K562 (cell line): Measurements from ENCODE around the gene HOXA9. TPM values are rescaled to one million over a fixed set of nuclear protein-coding genes. Genes with fewer than 3 reads are reported as not detected.

ENCODE experiments used
- ATAC-seq: fragments of 200-7000 bp; cut with Tn5 transposase; 3 replicates; pipeline ENCODE4 v1.9.1; 2020; ENCODE audit warnings: moderate library complexity
- BruUV-seq: library from RNA; stranded (reverse); fragments of 400-500 nt; replicated peaks from 2 replicates; lab custom pipeline; 2021; lab: Mats Ljungman, UMichigan
- CTCF ChIA-PET: fragments of 300-600 bp; formaldehyde crosslinking; extraction: SDS; loops from one replicate; lab custom pipeline; 2021; ENCODE audit warnings: low intra/inter-chr PET ratio; lab: Yijun Ruan, JAX
- POLR2A ChIA-PET: fragments of 300-600, 350-650 bp; sonication (Branson Sonifier 250); formaldehyde crosslinking; extraction: SDS; loops from one replicate; lab custom pipeline; 2021; ENCODE audit warnings: antibody characterized with exemption, inconsistent platforms; lab: Yijun Ruan, JAX
- DNase-seq, 4 experiments: peaks; one replicate each; pipeline versions ENCODE4 v3.0.0 to v3.0.0-alpha.2; 2011 to 2018; ENCODE audit warnings: low spot score in 3 of 4, mixed read lengths in 3 of 4; ENCODE audit errors: extremely low read depth in 1 of 4
- FAIRE-seq: peaks from 2 replicates; lab custom pipeline; 2011; peaks lifted over from hg19 to GRCh38; lab: Jason Lieb, UNC
- H2AFZ ChIP-seq: 2 replicates; pipeline ENCODE4 v1.6.0; 2011; ENCODE audit warnings: low read depth, low read length, control low read depth, inconsistent platforms
- H3K27ac ChIP-seq: fragments of 200-600 bp; 3 replicates; pipeline ENCODE4 v1.8.0; 2011; ENCODE audit warnings: low read depth, mild to moderate bottlenecking, control low read depth, inconsistent platforms, low read length, moderate library complexity, mixed read lengths; ENCODE audit errors: extremely low read depth
- H3K27me3 ChIP-seq, 2 experiments: fragments of 300-600 bp in 1 of 2; 2 replicates in 1 of 2; 3 replicates in 1 of 2; pipeline versions ENCODE4 v1.6.0 to v1.8.0; 2011; ENCODE audit warnings: inconsistent platforms in 2 of 2, low read length in 2 of 2, mild to moderate bottlenecking in 1 of 2, mixed read lengths in 1 of 2, moderate library complexity in 1 of 2; ENCODE audit not compliant: control insufficient read depth in 2 of 2, insufficient read depth in 2 of 2
- H3K36me3 ChIP-seq: fragments of 300-600 bp; 3 replicates; pipeline ENCODE4 v1.8.0; 2011; ENCODE audit warnings: mild to moderate bottlenecking, low read length, inconsistent platforms; ENCODE audit not compliant: control insufficient read depth, insufficient read depth
- H3K4me1 ChIP-seq, 2 experiments: fragments of 200-600 bp in 1 of 2; replicated peaks in 1 of 2; 2 replicates in 1 of 2; 3 replicates in 1 of 2; pipeline versions ENCODE4 v1.5.1 to v1.8.0; 2011; ENCODE audit warnings: inconsistent platforms in 2 of 2, low read length in 2 of 2, mild to moderate bottlenecking in 1 of 2, mixed read lengths in 1 of 2, moderate library complexity in 1 of 2; ENCODE audit not compliant: control insufficient read depth in 2 of 2, insufficient read depth in 2 of 2
- H3K4me2 ChIP-seq: 2 replicates; pipeline ENCODE4 v1.6.1; 2011; ENCODE audit warnings: low read length, control low read depth, inconsistent platforms, mixed read lengths; ENCODE audit not compliant: insufficient read depth
- H3K4me3 ChIP-seq: fragments of 200-600 bp; sonication (generic), shearing (Covaris generic); 2 replicates; pipeline ENCODE4 v1.5.1; 2016; ENCODE audit warnings: control low read depth, inconsistent platforms
- H3K79me2 ChIP-seq: fragments of 200-600 bp; 3 replicates; pipeline ENCODE4 v1.8.0; 2011; ENCODE audit warnings: low read length, inconsistent platforms; ENCODE audit not compliant: control insufficient read depth, insufficient read depth
- H3K9ac ChIP-seq, 2 experiments: 2 replicates each; pipeline versions ENCODE4 v1.6.0 to v1.6.1; 2011; ENCODE audit warnings: low read depth in 2 of 2, low read length in 2 of 2, control low read depth in 1 of 2, inconsistent platforms in 1 of 2, mild to moderate bottlenecking in 1 of 2, mixed read lengths in 1 of 2; ENCODE audit not compliant: insufficient read depth in 1 of 2
- H3K9me1 ChIP-seq: one replicate; pipeline ENCODE4 v1.6.0; 2011; ENCODE audit warnings: inconsistent platforms, mild to moderate bottlenecking, low read length, moderate library complexity; ENCODE audit not compliant: control insufficient read depth, insufficient read depth
- H3K9me3 ChIP-seq: replicated peaks from 2 replicates; pipeline ENCODE4 v1.5.1; 2011; ENCODE audit warnings: low read depth, low read length, inconsistent platforms; ENCODE audit not compliant: control insufficient read depth, insufficient read depth
- H4K20me1 ChIP-seq: replicated peaks from 2 replicates; pipeline ENCODE4 v1.6.1; 2011; ENCODE audit warnings: low read length, inconsistent platforms, mixed read lengths; ENCODE audit not compliant: control insufficient read depth, insufficient read depth
- CBX1 ChIP-seq: sonication (generic); IDR thresholded peaks from 2 replicates; pipeline ENCODE4 v1.6.1; 2016; ENCODE audit warnings: antibody characterized with exemption, low read depth, mild to moderate bottlenecking
- CREB3 ChIP-seq: fragments of 450-650 bp; conservative IDR thresholded peaks from 2 replicates; pipeline ENCODE4 v1.6.1; 2016; ENCODE audit warnings: missing genetic modification characterization, low read depth, mild to moderate bottlenecking, missing compliant biosample characterization, moderate library complexity
- ELF1 ChIP-seq: fragments of 200-800 bp; sonication (Bioruptor generic); IDR thresholded peaks from 2 replicates; pipeline ENCODE4 v1.6.1; 2016; ENCODE audit warnings: missing genetic modification characterization, missing compliant biosample characterization
- EP400 ChIP-seq: fragments of 450-650 bp; IDR thresholded peaks from 2 replicates; pipeline ENCODE4 v1.6.1; 2017; ENCODE audit warnings: antibody characterized with exemption, mild to moderate bottlenecking, moderate library complexity
- HNRNPL ChIP-seq: fragments of 200-400 bp; formaldehyde crosslinking; IDR thresholded peaks from 2 replicates; pipeline ENCODE4 v1.6.1; 2017; ENCODE audit warnings: low read depth, mild to moderate bottlenecking, low read length
- MLLT1 ChIP-seq, 2 experiments: fragments of 450-650 bp; IDR thresholded peaks; 2 replicates each; pipeline ENCODE4 v1.6.1; 2016
- NKRF ChIP-seq: fragments of 450-650 bp; IDR thresholded peaks from 2 replicates; pipeline ENCODE4 v1.6.1; 2016; ENCODE audit warnings: borderline replicate concordance
- NONO ChIP-seq, 2 experiments: fragments of 200-400 bp in 1 of 2; fragments of 450-650 bp in 1 of 2; formaldehyde crosslinking in 1 of 2; IDR thresholded peaks; 2 replicates each; pipeline ENCODE4 v1.6.1; 2017; ENCODE audit warnings: low read depth in 2 of 2, mild to moderate bottlenecking in 2 of 2, moderate library complexity in 2 of 2, low read length in 1 of 2
- RUNX1 ChIP-seq: sonication (generic); IDR thresholded peaks from 2 replicates; pipeline ENCODE4 v1.6.1; 2016; ENCODE audit warnings: antibody characterized with exemption, low read depth
- SIRT6 ChIP-seq: IDR thresholded peaks from one replicate; pipeline ENCODE4 v1.6.1; 2012; ENCODE audit warnings: low read depth, mild to moderate bottlenecking, control low read depth, inconsistent platforms, low read length, moderate library complexity
- ZBTB17 ChIP-seq: fragments of 450-650 bp; formaldehyde crosslinking; IDR thresholded peaks from 2 replicates; pipeline ENCODE4 v1.4.0; 2020; ENCODE audit warnings: mild to moderate bottlenecking
- ZFP91 ChIP-seq: sonication (generic); formaldehyde crosslinking; IDR thresholded peaks from 2 replicates; pipeline ENCODE4 v1.8.0; 2022; ENCODE audit warnings: mild to moderate bottlenecking, missing genetic modification reagents
- ZNF197 ChIP-seq: fragments of 200-800 bp; sonication (Bioruptor generic); IDR thresholded peaks from 2 replicates; pipeline ENCODE4 v1.6.1; 2016; ENCODE audit warnings: low read depth, missing genetic modification characterization, missing compliant biosample characterization
- ZNF408 ChIP-seq: fragments of 250-450 bp; sonication (Bioruptor Pico); IDR thresholded peaks from 2 replicates; pipeline ENCODE4 v1.4.0; 2020; ENCODE audit warnings: low read depth, mild to moderate bottlenecking, moderate library complexity
- ZNF695 ChIP-seq: fragments of 450-650 bp; formaldehyde crosslinking; IDR thresholded peaks from 2 replicates; pipeline ENCODE4 v1.4.0; 2020; ENCODE audit warnings: mild to moderate bottlenecking, moderate library complexity
- ZNF76 ChIP-seq: fragments of 250-450 bp; sonication (Bioruptor Pico); IDR thresholded peaks from 2 replicates; pipeline ENCODE4 v1.4.0; 2020; ENCODE audit warnings: mild to moderate bottlenecking, moderate library complexity, borderline replicate concordance
- WGBS: fragments of 100-300 bp; shearing (Covaris generic); methylation state at CpG from one replicate; pipeline ENCODE4 v1.1.6; 2016; ENCODE audit warnings: low coverage, mixed read lengths; ENCODE audit not compliant: insufficient coverage; ENCODE audit errors: missing lambda C conversion rate; 5-methylcytosine and 5-hydroxymethylcytosine counted together
- in situ Hi-C: fragments of 300-500 bp; cut with MboI; formaldehyde crosslinking; loops from 4 replicates; pipeline ENCODE4 v1.15.0; 2018; ENCODE audit warnings: inconsistent platforms, mixed read lengths
- intact Hi-C: fragments of 100-400 bp; cut with micrococcal nuclease; formaldehyde crosslinking; loops from 2 replicates; pipeline ENCODE4 v1.14.2; 2022
- polyA plus RNA-seq, 8 experiments: library from polyadenylated mRNA; depleted of rRNA in 4 of 8; stranded (reverse) in 5 of 8; unstranded in 3 of 8; fragments of >200 nt; fragmentation: Nextera tagmentation in 2 of 8; fragmentation: Illumina TruSeq in 1 of 8; extraction: Ambion mirVana in 2 of 8; extraction: Trizol in 1 of 8; gene quantifications; 2 replicates each; pipeline versions ENCODE4 v1.2.1 to v1.2.3, GENCODE V29; 2011 to 2014; ENCODE audit warnings: inconsistent platforms in 1 of 8, missing spikeins in 1 of 8
- total RNA-seq, 7 experiments: library from RNA; depleted of rRNA in 6 of 7; stranded (reverse); fragments of >200 nt in 6 of 7; fragmentation: Illumina TruSeq in 2 of 7; extraction: Trizol in 2 of 7; gene quantifications; 2 replicates each; pipeline versions ENCODE4 v1.2.1 to v1.2.3, GENCODE V29; 2011 to 2021; ENCODE audit warnings: low replicate concordance in 1 of 7

The HOXA9 gene
- total and polyA plus RNA-seq, 9 of the 15 experiments (the other 6 are each of a cell fraction or from before 2014, with no cell fraction given), result not detected

GRCh38 chr7:27141923-27142579, 23.3 kb downstream of the HOXA9 start:
- H4K20me1 ChIP-seq, result no peaks in the 10 kb centered on the region
- H3K9me3 ChIP-seq, result no peaks in the 10 kb centered on the region
- H3K27ac ChIP-seq, result no peak overlapping the region
- BruUV-seq, result no TSS peak
- intact Hi-C loops, result no loop called here
- H3K4me3 ChIP-seq, result no peak overlapping the region
- no peaks in the 10 kb centered on the region for H3K79me2 ChIP-seq
- POLR2A ChIA-PET, result no interaction called here
- no peak for ATAC-seq
- no peak overlapping the region for H3K9ac ChIP-seq
- no peaks in the 10 kb centered on the region for H3K36me3 ChIP-seq
- no peak for TF ChIP-seq NONO (IDR thresholded peaks at IDR 0.05; ENCODE audit: low read depth in 2 of 2, low read length in 1 of 2)
- no peak for TF ChIP-seq ZBTB17 (CRISPR knock-in tag)
- TF ChIP-seq RUNX1, result no peak
- no peak for TF ChIP-seq CBX1
- TF ChIP-seq EP400, result no peak
- TF ChIP-seq NKRF, result no peak
- no peak for TF ChIP-seq ZNF76 (CRISPR knock-in tag)
- no peak for TF ChIP-seq SIRT6
- no peak for TF ChIP-seq ZNF695
- no peak for TF ChIP-seq CREB3 (tag)
- no peak for TF ChIP-seq HNRNPL
- no peak for TF ChIP-seq ZFP91 (CRISPR knock-in tag)
- TF ChIP-seq ZNF197 (CRISPR knock-in tag), result no peak
- no peak for TF ChIP-seq MLLT1 (IDR thresholded peaks at IDR 0.05)
- TF ChIP-seq ZNF408 (CRISPR knock-in tag), result no peak
- TF ChIP-seq ELF1, result no peak
- in situ Hi-C loops, result loop anchor here (10.0 kb wide), 1 partner anchor 287 kb away; no protein-coding TSS in a partner anchor
- no peaks in the 10 kb centered on the region for H3K9me1 ChIP-seq
- DNase-seq, result no peak
- peaks cover 28 to 81% of the 10 kb centered on the region in 2 experiments for H3K27me3 ChIP-seq
- no peak for FAIRE-seq
- peaks cover 0 to 20% of the 10 kb centered on the region in 2 experiments; a peak in 2 of 5 replicates for H3K4me1 ChIP-seq
- H2AFZ ChIP-seq, result no peak overlapping the region
- WGBS, result 21% methylated on average over 25 of the region's 30 CpGs
- H3K4me2 ChIP-seq, result no peak overlapping the region
- CTCF ChIA-PET, result no interaction called here
